Effector memory CD4-positive, alpha-beta T cell (primary cell): ENCODE results near the gene NCOR2.

Source experiments
- DNase-seq, 3 donors: peaks; one replicate each; pipeline ENCODE4 v3.0.0-alpha.2; 2020
- H3K27ac ChIP-seq: 2 replicates; pipeline ENCODE4 v1.7.0; 2013; ENCODE audit warnings: mild to moderate bottlenecking, low read length, moderate library complexity; ENCODE audit not compliant: insufficient read depth, poor library complexity, severe bottlenecking
- H3K27me3 ChIP-seq: replicated peaks from 2 replicates; pipeline ENCODE4 v1.7.0; 2013; ENCODE audit warnings: mild to moderate bottlenecking, low read length; ENCODE audit not compliant: insufficient read depth, control insufficient read depth, poor library complexity, severe bottlenecking
- H3K36me3 ChIP-seq: 2 replicates; pipeline ENCODE4 v1.7.0; 2013; ENCODE audit warnings: mild to moderate bottlenecking, low read length, moderate library complexity; ENCODE audit not compliant: control insufficient read depth, insufficient read depth
- H3K4me1 ChIP-seq: 2 replicates; pipeline ENCODE4 v1.7.0; 2013; ENCODE audit warnings: low read length, mild to moderate bottlenecking; ENCODE audit not compliant: control insufficient read depth, insufficient read depth, poor library complexity, severe bottlenecking
- H3K4me3 ChIP-seq: 2 replicates; pipeline ENCODE4 v1.7.0; 2013; ENCODE audit warnings: low read length, low read depth, mild to moderate bottlenecking; ENCODE audit not compliant: insufficient read depth, poor library complexity, severe bottlenecking
- H3K9me3 ChIP-seq: 2 replicates; pipeline ENCODE4 v1.7.0; 2013; ENCODE audit warnings: mild to moderate bottlenecking, low read length, moderate library complexity; ENCODE audit not compliant: control insufficient read depth

The NCOR2 gene

GRCh38 chr12:124577374-124577773, 10.0 kb upstream of the NCOR2 start:
- no peak overlapping the region for H3K4me3 ChIP-seq
- H3K9me3 ChIP-seq, result no peaks in the 10 kb centered on the region
- H3K4me1 ChIP-seq, result no peaks in the 10 kb centered on the region
- H3K27ac ChIP-seq, result no peak overlapping the region
- H3K27me3 ChIP-seq, result no peaks in the 10 kb centered on the region
- no peak for DNase-seq
- H3K36me3 ChIP-seq, result no peaks in the 10 kb centered on the region

- no peaks in the 10 kb centered on the region for H3K9me3 ChIP-seq
- no peaks in the 10 kb centered on the region for H3K36me3 ChIP-seq
- no peak overlapping the region for H3K4me3 ChIP-seq
- H3K4me1 ChIP-seq, result no peaks in the 10 kb centered on the region
- no peak for DNase-seq
- H3K27ac ChIP-seq, result no peak overlapping the region
- H3K27me3 ChIP-seq, result no peaks in the 10 kb centered on the region
These were observed 8.7 kb upstream of the NCOR2 start for GRCh38 chr12:124576061-124576650.

DNA sequence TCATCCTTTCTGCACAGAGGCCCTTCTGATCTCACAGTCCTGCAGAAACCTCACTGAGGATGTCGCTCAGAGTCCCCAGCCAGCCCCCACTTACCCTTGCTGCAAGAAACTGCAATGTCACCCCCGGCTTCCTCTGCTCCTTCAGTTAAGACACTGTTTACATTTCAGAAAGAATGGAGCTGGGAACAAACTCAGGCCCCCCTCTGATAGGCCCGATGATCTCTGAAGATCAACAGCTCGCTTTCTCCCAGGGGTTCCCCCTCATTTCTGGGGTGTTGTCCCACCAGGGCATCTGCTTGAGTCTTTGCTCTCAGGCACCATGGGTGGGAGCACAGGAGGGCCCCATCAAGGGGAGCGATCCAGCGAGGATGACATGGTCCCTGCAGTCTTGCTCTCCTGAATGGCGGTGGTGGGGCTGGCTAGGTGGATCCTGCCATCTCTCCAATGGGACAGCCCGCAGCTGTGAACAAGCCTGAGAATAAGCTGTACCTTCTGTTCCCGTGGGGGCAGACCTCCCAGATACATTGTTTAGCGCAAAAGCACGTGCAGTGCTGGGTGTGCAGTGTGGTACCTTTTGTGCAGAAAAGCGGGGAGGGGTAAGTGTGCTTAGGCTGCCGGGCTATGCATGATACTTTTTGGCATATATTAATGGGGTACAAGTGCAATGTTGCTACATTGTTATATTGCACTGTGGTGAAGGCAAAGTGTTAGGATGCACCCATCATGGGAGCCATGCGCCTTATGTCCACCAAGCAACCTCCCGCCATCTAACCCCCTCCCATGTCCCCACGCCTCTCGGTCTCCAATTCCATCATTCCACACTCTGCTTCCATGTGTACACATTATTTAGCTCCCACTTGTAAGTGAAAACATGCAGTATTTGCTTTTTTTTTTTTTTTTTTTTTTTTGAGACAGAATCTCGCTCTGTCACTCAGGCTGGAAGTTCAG, 6.7 kb upstream of the NCOR2 start:
- no peaks in the 10 kb centered on the region for H3K9me3 ChIP-seq
- no peaks in the 10 kb centered on the region for H3K36me3 ChIP-seq
- no peaks in the 10 kb centered on the region for H3K4me1 ChIP-seq
- no peak for DNase-seq
- H3K27ac ChIP-seq, result no peak overlapping the region
- no peak overlapping the region for H3K4me3 ChIP-seq
- no peaks in the 10 kb centered on the region for H3K27me3 ChIP-seq

GRCh38 chr12:124571556-124571955, 4.1 kb upstream of the NCOR2 start:
- H3K36me3 ChIP-seq, result no peaks in the 10 kb centered on the region
- H3K27me3 ChIP-seq, result no peaks in the 10 kb centered on the region
- no peak overlapping the region for H3K27ac ChIP-seq
- no peak overlapping the region for H3K4me3 ChIP-seq
- H3K4me1 ChIP-seq, result peaks cover 5% of the 10 kb centered on the region
- DNase-seq, result no peak
- H3K9me3 ChIP-seq, result no peaks in the 10 kb centered on the region

- no peak overlapping the region for H3K27ac ChIP-seq
- H3K27me3 ChIP-seq, result no peaks in the 10 kb centered on the region
- peaks cover 8% of the 10 kb centered on the region for H3K4me1 ChIP-seq
- no peaks in the 10 kb centered on the region for H3K9me3 ChIP-seq
- no peak overlapping the region for H3K4me3 ChIP-seq
- no peaks in the 10 kb centered on the region for H3K36me3 ChIP-seq
- no peak for DNase-seq
These were observed 3.4 kb upstream of the NCOR2 start for GRCh38 chr12:124570810-124571209.

GRCh38 chr12:124569375-124570148, 2.1 kb upstream of the NCOR2 start:
- H3K27ac ChIP-seq, result no peak overlapping the region
- no peaks in the 10 kb centered on the region for H3K36me3 ChIP-seq
- H3K27me3 ChIP-seq, result no peaks in the 10 kb centered on the region
- H3K4me1 ChIP-seq, result peaks cover 21% of the 10 kb centered on the region
- DNase-seq, result no peak
- H3K9me3 ChIP-seq, result no peaks in the 10 kb centered on the region
- no peak overlapping the region for H3K4me3 ChIP-seq

GRCh38 chr12:124568431-124569374, 1.3 kb upstream of the NCOR2 start:
- no peak overlapping the region for H3K4me3 ChIP-seq
- H3K9me3 ChIP-seq, result no peaks in the 10 kb centered on the region
- no peak for DNase-seq
- no peak overlapping the region for H3K27ac ChIP-seq
- no peaks in the 10 kb centered on the region for H3K27me3 ChIP-seq
- no peaks in the 10 kb centered on the region for H3K36me3 ChIP-seq
- peaks cover 22% of the 10 kb centered on the region for H3K4me1 ChIP-seq

GRCh38 chr12:124567673-124568373, 411 bp upstream of the NCOR2 start:
- H3K4me3 ChIP-seq, result peak overlapping the region; percentile 71
- H3K36me3 ChIP-seq, result no peaks in the 10 kb centered on the region
- H3K4me1 ChIP-seq, result peaks cover 22% of the 10 kb centered on the region
- H3K27ac ChIP-seq, result peak overlapping the region; percentile 51
- DNase-seq, result peak; percentile 70 to 75 (median 73)
- H3K9me3 ChIP-seq, result no peaks in the 10 kb centered on the region
- H3K27me3 ChIP-seq, result no peaks in the 10 kb centered on the region
